Stomach (tissue), 4 donors: ENCODE data around the gene LDLR.

Source experiments
- CTCF ChIP-seq, 7 experiments: fragments of 450-650 bp in 4 of 7; fragments of 200-600 bp in 3 of 7; sonication (generic) in 3 of 7; IDR thresholded peaks; one replicate each; pipeline ENCODE4 v1.5.1; 2016 to 2019; ENCODE audit warnings: antibody characterized with exemption in 7 of 7, control low read depth in 2 of 7, mild to moderate bottlenecking in 1 of 7
- EP300 ChIP-seq: sonication (generic); formaldehyde crosslinking; IDR thresholded peaks from one replicate; pipeline ENCODE4 v1.6.1; 2017; ENCODE audit warnings: antibody characterized with exemption
- POLR2A ChIP-seq, 4 donors: fragments of 450-650 bp; IDR thresholded peaks; one replicate each; pipeline ENCODE4 v1.6.1; 2016; ENCODE audit warnings: antibody characterized with exemption in 4 of 4, control low read depth in 2 of 4, mild to moderate bottlenecking in 1 of 4, moderate library complexity in 1 of 4

GRCh38 chr19:11127905-11128304 is 38.6 kb downstream of the LDLR start:
- TF ChIP-seq CTCF (IDR thresholded peaks at IDR 0.05), result no peak
- no peak for TF ChIP-seq EP300
- TF ChIP-seq POLR2A (IDR thresholded peaks at IDR 0.05), result no peak
